ENCODE data around the gene NOL11. TPM values are rescaled to one million over a fixed set of nuclear protein-coding genes. Genes with fewer than 3 reads are reported as not detected.

Gene NOL11
- total RNA-seq, 1 experiment from 2014 or later: 38.2 TPM

- H3K36me3 ChIP-seq (ENCODE audit: low read depth): no peaks in the 10 kb centered on the region
- no peak overlapping the region for H3K4me3 ChIP-seq
- H2AFZ ChIP-seq: no peak overlapping the region
- TF ChIP-seq CTCF (conservative IDR thresholded peaks at IDR 0.05): no peak
- TF ChIP-seq EZH2 (IDR thresholded peaks at IDR 0.05; ENCODE audit: low read depth): no peak
- intact Hi-C loops (cut with micrococcal nuclease; ENCODE audit: unreplicated experiment): no loop called here
- CTCF ChIA-PET: no interaction called here
- H3K27ac ChIP-seq: no peak overlapping the region
- no peaks in the 10 kb centered on the region for H3K9me2 ChIP-seq (ENCODE audit: insufficient read depth)
- H3F3A ChIP-seq (ENCODE audit: insufficient read depth, low read depth): no peaks in the 10 kb centered on the region
- no peaks in the 10 kb centered on the region for H3K27me3 ChIP-seq (ENCODE audit: insufficient read depth, low read depth)
- H3K4me2 ChIP-seq: no peak overlapping the region
- H4K20me1 ChIP-seq (ENCODE audit: insufficient read depth): no peaks in the 10 kb centered on the region
- H3K4me1 ChIP-seq (replicated peaks; ENCODE audit: insufficient read depth): no peaks in the 10 kb centered on the region
- no peaks in the 10 kb centered on the region for H3K9me3 ChIP-seq (ENCODE audit: insufficient read depth, low read depth)
- no peak for DNase-seq
- POLR2A ChIA-PET (ENCODE audit: unreplicated experiment): no interaction called here
- H3K79me2 ChIP-seq (ENCODE audit: low read depth): no peaks in the 10 kb centered on the region
- no TSS peak for BruUV-seq (replicated peaks)
These were observed 23.9 kb upstream of the NOL11 start for GRCh38 chr17:67693811-67694210.

GRCh38 chr17:67696347-67696746 is 21.4 kb upstream of the NOL11 start:
- ChIA-PET POLR2A (ENCODE audit: unreplicated experiment) (no interaction called here), CTCF (no interaction called here)
- Histone ChIP-seq H2AFZ (no peak overlapping the region), H3K79me2 (ENCODE audit: low read depth) (no peaks in the 10 kb centered on the region), H3K27me3 (ENCODE audit: insufficient read depth, low read depth) (no peaks in the 10 kb centered on the region), H3K9me2 (ENCODE audit: insufficient read depth) (no peaks in the 10 kb centered on the region), H3K27ac (no peak overlapping the region), H3K4me1 (replicated peaks; ENCODE audit: insufficient read depth) (no peaks in the 10 kb centered on the region), H3K9me3 (ENCODE audit: insufficient read depth, low read depth) (no peaks in the 10 kb centered on the region), H3K4me3 (no peak overlapping the region), H3K4me2 (no peak overlapping the region), H3K36me3 (ENCODE audit: low read depth) (no peaks in the 10 kb centered on the region), H3F3A (ENCODE audit: insufficient read depth, low read depth) (no peaks in the 10 kb centered on the region), H4K20me1 (ENCODE audit: insufficient read depth) (no peaks in the 10 kb centered on the region)
- intact Hi-C loops (cut with micrococcal nuclease; ENCODE audit: unreplicated experiment): no loop called here
- no TSS peak for BruUV-seq (replicated peaks)
- TF ChIP-seq EZH2 (IDR thresholded peaks at IDR 0.05; ENCODE audit: low read depth) (no peak), CTCF (conservative IDR thresholded peaks at IDR 0.05) (no peak)
- no peak for DNase-seq

- no peak for DNase-seq
- no peaks in the 10 kb centered on the region for H3K9me2 ChIP-seq (ENCODE audit: insufficient read depth)
- H3K4me1 ChIP-seq (replicated peaks; ENCODE audit: insufficient read depth): no peaks in the 10 kb centered on the region
- BruUV-seq (replicated peaks): no TSS peak
- H3K36me3 ChIP-seq (ENCODE audit: low read depth): no peaks in the 10 kb centered on the region
- no peaks in the 10 kb centered on the region for H3K27me3 ChIP-seq (ENCODE audit: insufficient read depth, low read depth)
- no peak overlapping the region for H3K27ac ChIP-seq
- intact Hi-C loops (cut with micrococcal nuclease; ENCODE audit: unreplicated experiment): no loop called here
- TF ChIP-seq EZH2 (IDR thresholded peaks at IDR 0.05; ENCODE audit: low read depth) (no peak), CTCF (conservative IDR thresholded peaks at IDR 0.05) (no peak)
- no peaks in the 10 kb centered on the region for H4K20me1 ChIP-seq (ENCODE audit: insufficient read depth)
- H3K9me3 ChIP-seq (ENCODE audit: insufficient read depth, low read depth): no peaks in the 10 kb centered on the region
- H2AFZ ChIP-seq: no peak overlapping the region
- no peak overlapping the region for H3K4me2 ChIP-seq
- H3F3A ChIP-seq (ENCODE audit: insufficient read depth, low read depth): no peaks in the 10 kb centered on the region
- CTCF ChIA-PET: no interaction called here
- no peaks in the 10 kb centered on the region for H3K79me2 ChIP-seq (ENCODE audit: low read depth)
- H3K4me3 ChIP-seq: no peak overlapping the region
- POLR2A ChIA-PET (ENCODE audit: unreplicated experiment): no interaction called here
These were observed 20.8 kb upstream of the NOL11 start for GRCh38 chr17:67696853-67697498.

Data from PC-9 (cell line).